Thyroid gland (tissue), 4 donors: ENCODE measurements around the gene KCNMA1. TPM values are rescaled to one million over a fixed set of nuclear protein-coding genes. Genes with fewer than 3 reads are reported as not detected.
"Not testable (repeated sequence)": the region's sequence is repeated elsewhere in the genome, so short reads cannot be mapped to it uniquely, and the experiment has no call there.

Source experiments
- DNase-seq, 2 donors: peaks; one replicate each; pipeline ENCODE4 v3.0.0-alpha.2; 2019
- H3K27ac ChIP-seq, 3 donors: fragments of 200-600 bp; sonication (generic); 1 replicate in 2 of 3; 2 replicates in 1 of 3; pipeline ENCODE4 v1.5.1; 2016 to 2019; ENCODE audit warnings: mild to moderate bottlenecking in 1 of 3, moderate library complexity in 1 of 3
- H3K27me3 ChIP-seq: fragments of 200-600 bp; sonication (generic); one replicate; pipeline ENCODE4 v1.5.1; 2019
- H3K36me3 ChIP-seq, 2 donors: fragments of 200-600 bp; sonication (generic); one replicate each; pipeline ENCODE4 v1.5.1; 2016 to 2019
- H3K4me1 ChIP-seq, 2 donors: fragments of 200-600 bp; sonication (generic); one replicate each; pipeline ENCODE4 v1.5.1; 2017 to 2019
- H3K4me3 ChIP-seq, 3 donors: fragments of 200-600 bp; sonication (generic); replicated peaks in 1 of 3; 1 replicate in 2 of 3; 2 replicates in 1 of 3; pipeline ENCODE4 v1.5.1; 2016; ENCODE audit warnings: mild to moderate bottlenecking in 1 of 3
- H3K9me3 ChIP-seq: fragments of 200-600 bp; sonication (generic); one replicate; pipeline ENCODE4 v1.5.1; 2017
- CTCF ChIP-seq, 6 experiments: fragments of 200-600 bp in 3 of 6; fragments of 450-650 bp in 3 of 6; sonication (generic) in 3 of 6; IDR thresholded peaks; one replicate each; pipeline ENCODE4 v1.5.1; 2016 to 2019; ENCODE audit warnings: antibody characterized with exemption in 6 of 6, mild to moderate bottlenecking in 2 of 6, inconsistent platforms in 1 of 6, moderate library complexity in 1 of 6
- POLR2A ChIP-seq, 2 donors: fragments of 450-650 bp; IDR thresholded peaks; one replicate each; pipeline ENCODE4 v1.6.1; 2017; ENCODE audit warnings: antibody characterized with exemption in 2 of 2, mild to moderate bottlenecking in 2 of 2, moderate library complexity in 1 of 2
- WGBS, 2 donors: methylation state at CpG; one replicate each; pipeline ENCODE4 v1.1.5; 2017; 5-methylcytosine and 5-hydroxymethylcytosine counted together
- intact Hi-C: fragments of 100-400 bp; cut with DNase I; formaldehyde crosslinking; loops from one replicate; pipeline ENCODE4 v1.15.1; 2023
- total RNA-seq, 4 donors: library from RNA; depleted of rRNA; stranded (reverse); fragments of >200 nt; gene quantifications; one replicate each; pipeline ENCODE4 v1.2.3, GENCODE V29; 2016

Gene KCNMA1
- total RNA-seq, 4 donors from 2014 or later: 2.5 to 5.1 (median 3.6) TPM

GRCh38 chr10:77520995-77521394, 116.6 kb downstream of the KCNMA1 start:
- Histone ChIP-seq H3K4me1 (no peaks in the 10 kb centered on the region), H3K4me3 (no peak overlapping the region)
- WGBS, 2 donors: 94 to 95% methylated on average over 2 of the region's 2 CpGs

DNA sequence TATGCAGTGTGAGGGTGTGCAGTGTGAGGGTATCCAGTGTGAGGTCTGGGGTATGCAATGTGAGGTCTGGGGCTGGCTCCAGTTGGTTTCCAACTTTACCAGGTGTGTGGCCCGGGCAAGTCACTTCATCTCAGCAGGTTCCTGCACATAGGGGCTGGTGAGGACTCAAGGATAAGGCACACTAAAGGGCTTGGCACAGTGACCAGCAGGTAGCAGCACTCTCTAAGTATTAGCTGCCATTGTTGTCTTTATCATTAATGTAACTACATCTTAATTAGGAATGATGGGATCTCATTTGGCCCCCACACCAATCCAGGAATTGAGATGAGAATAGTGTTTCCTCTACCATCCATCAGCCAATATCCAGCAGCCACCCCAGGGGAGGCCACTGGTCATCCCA, 117.3 kb downstream of the KCNMA1 start:
- H3K4me1 ChIP-seq: no peaks in the 10 kb centered on the region
- DNase-seq: no peak
- no peaks in the 10 kb centered on the region for H3K36me3 ChIP-seq
- no peak overlapping the region for H3K27ac ChIP-seq
- intact Hi-C loops: no loop called here
- no peaks in the 10 kb centered on the region for H3K9me3 ChIP-seq
- TF ChIP-seq CTCF (IDR thresholded peaks at IDR 0.05) (no peak), POLR2A (IDR thresholded peaks at IDR 0.05) (no peak)
- H3K4me3 ChIP-seq: no peak overlapping the region
- WGBS, 2 donors: 71 to 92% methylated on average over 1 of the region's 1 CpG
- H3K27me3 ChIP-seq: no peaks in the 10 kb centered on the region

More at GRCh38 chr10:77520995-77521394, 116.6 kb downstream of the KCNMA1 start:
- no peak for DNase-seq
- TF ChIP-seq POLR2A (IDR thresholded peaks at IDR 0.05) (no peak), CTCF (IDR thresholded peaks at IDR 0.05) (no peak)
- Histone ChIP-seq H3K27me3 (no peaks in the 10 kb centered on the region), H3K9me3 (no peaks in the 10 kb centered on the region), H3K36me3 (no peaks in the 10 kb centered on the region), H3K27ac (no peak overlapping the region)
- intact Hi-C loops: no loop called here

GRCh38 chr10:77519791-77520190, 117.8 kb downstream of the KCNMA1 start:
- H3K27me3 ChIP-seq, H3K4me1 ChIP-seq, H3K9me3 ChIP-seq, intact Hi-C loops, DNase-seq, H3K36me3 ChIP-seq, H3K27ac ChIP-seq, H3K4me3 ChIP-seq: not testable (repeated sequence)
- WGBS, 2 donors: 65 to 72% methylated on average over 2 of the region's 2 CpGs

DNA sequence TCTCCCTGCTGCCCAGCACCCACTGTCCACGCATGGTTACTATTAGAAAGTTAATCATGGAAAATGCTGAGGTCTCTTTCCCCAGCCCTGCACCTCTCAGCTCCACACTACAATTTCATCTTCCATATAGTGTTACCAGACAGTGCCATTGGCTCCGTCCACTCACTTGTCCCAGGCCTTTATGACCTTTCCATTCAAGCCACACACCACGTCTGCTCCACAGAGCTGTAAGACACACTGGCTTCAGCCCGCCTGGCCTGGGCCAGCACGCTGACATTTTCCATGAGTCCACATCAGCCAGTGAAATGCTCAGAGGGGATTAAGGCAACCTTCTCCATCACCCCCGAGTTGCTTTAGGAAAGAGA, 118.7 kb downstream of the KCNMA1 start:
- H3K27ac ChIP-seq: no peak overlapping the region
- H3K9me3 ChIP-seq: no peaks in the 10 kb centered on the region
- no peak overlapping the region for H3K4me3 ChIP-seq
- TF ChIP-seq CTCF (IDR thresholded peaks at IDR 0.05) (no peak), POLR2A (IDR thresholded peaks at IDR 0.05) (no peak)
- intact Hi-C loops: no loop called here
- H3K36me3 ChIP-seq: no peaks in the 10 kb centered on the region
- no peak for DNase-seq
- H3K27me3 ChIP-seq: no peaks in the 10 kb centered on the region
- H3K4me1 ChIP-seq: no peaks in the 10 kb centered on the region
- 87 to 93% methylated on average over 6 of the region's 6 CpGs for WGBS, 2 donors

DNA sequence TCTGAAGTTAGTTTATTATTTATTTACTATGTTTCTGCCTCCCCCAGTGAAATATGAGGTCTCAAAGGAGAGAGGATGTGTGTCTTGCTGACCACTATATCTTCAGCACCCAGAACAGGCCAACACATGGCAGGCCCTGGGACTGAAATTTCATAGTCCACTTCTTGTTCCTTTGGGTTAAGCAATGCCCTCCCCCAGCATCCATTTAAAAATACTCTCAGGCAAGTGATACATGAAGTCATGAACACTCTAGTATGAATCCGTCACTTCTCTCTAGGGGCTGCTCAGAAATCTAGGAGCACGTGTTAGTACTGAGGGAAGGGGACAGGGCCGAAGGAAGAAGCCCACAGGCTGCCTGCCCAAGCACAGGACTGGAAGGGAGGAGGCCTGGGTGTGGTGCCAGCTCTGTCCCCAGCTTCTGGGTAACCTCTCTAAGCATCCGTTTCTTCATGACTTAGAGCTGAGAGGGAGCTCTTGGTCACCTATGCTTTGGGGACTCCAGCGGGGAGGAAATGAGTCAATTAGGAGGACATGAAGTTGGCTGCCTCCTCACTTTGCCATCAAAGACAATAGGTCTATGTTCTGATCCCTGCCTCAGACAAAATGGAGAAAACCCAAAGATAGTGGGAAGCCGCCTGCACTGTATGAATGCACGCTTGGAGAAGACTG, 119.2 kb downstream of the KCNMA1 start:
- H3K27me3 ChIP-seq: no peaks in the 10 kb centered on the region
- no peak overlapping the region for H3K27ac ChIP-seq
- no peak for DNase-seq
- H3K36me3 ChIP-seq: no peaks in the 10 kb centered on the region
- H3K4me3 ChIP-seq: no peak overlapping the region
- 88 to 92% methylated on average over 7 of the region's 7 CpGs for WGBS, 2 donors
- TF ChIP-seq CTCF (IDR thresholded peaks at IDR 0.05) (no peak), POLR2A (IDR thresholded peaks at IDR 0.05) (no peak)
- no peaks in the 10 kb centered on the region for H3K4me1 ChIP-seq
- intact Hi-C loops: no loop called here
- H3K9me3 ChIP-seq: no peaks in the 10 kb centered on the region
